Medulla oblongata (tissue), 1 donor: Measurements from ENCODE around the gene SPAG16.
"Not testable (repeated sequence)": the region's sequence is repeated elsewhere in the genome, so short reads cannot be mapped to it uniquely, and the experiment has no call there.

ENCODE experiments used
- DNase-seq: peaks from one replicate; pipeline ENCODE4 v3.0.0-alpha.2; 2015; ENCODE audit errors: extremely low spot score

Gene SPAG16

DNA sequence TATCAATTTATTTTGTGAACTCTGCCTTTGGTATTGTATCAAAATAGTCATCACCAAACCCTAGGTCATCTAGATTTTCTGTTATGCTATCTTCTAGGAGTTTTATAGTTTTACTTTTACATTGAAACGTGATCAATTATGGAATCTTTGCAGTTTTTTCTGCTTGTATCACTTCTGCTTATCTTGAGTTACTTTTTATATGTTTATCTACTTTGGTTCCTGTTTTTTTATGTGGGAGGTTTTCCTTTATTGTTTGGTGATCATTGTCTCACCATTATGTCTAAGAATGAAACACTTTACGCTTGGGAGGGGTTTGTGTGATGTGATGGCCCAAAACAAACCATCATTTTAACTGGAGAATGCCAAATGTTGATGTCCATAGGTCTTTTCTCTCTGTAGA, 261.2 kb downstream of the SPAG16 start:
- no peak for DNase-seq

GRCh38 chr2:213545964-213546475, 261.8 kb downstream of the SPAG16 start:
- DNase-seq: no peak

DNA sequence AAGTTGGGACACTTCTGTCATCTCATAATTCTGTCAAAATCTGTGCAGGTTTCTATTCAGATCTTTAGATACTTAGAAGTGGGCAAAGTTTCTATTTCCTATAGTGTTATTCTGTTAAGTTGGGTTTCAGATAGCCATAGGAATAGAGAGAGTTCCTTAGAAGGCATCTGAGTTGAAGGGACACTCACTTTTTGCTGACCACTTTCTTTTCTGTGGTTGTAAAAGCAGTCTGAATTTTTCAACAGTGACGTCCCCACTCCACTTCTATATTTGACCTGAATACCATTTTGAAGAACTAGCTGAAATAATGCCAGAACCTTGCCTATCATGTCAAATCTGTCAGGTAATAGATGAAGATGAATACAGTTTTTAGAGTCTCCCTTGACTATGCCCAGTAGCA, 267.3 kb downstream of the SPAG16 start:
- DNase-seq: no peak

GRCh38 chr2:213559053-213559452, 274.8 kb downstream of the SPAG16 start:
- DNase-seq: no peak

- no peak for DNase-seq
Observed at GRCh38 chr2:213561759-213562158, 277.5 kb downstream of the SPAG16 start.

GRCh38 chr2:213562539-213563180, 278.4 kb downstream of the SPAG16 start:
- no peak for DNase-seq

GRCh38 chr2:213566846-213567245, 282.6 kb downstream of the SPAG16 start:
- no peak for DNase-seq

DNA sequence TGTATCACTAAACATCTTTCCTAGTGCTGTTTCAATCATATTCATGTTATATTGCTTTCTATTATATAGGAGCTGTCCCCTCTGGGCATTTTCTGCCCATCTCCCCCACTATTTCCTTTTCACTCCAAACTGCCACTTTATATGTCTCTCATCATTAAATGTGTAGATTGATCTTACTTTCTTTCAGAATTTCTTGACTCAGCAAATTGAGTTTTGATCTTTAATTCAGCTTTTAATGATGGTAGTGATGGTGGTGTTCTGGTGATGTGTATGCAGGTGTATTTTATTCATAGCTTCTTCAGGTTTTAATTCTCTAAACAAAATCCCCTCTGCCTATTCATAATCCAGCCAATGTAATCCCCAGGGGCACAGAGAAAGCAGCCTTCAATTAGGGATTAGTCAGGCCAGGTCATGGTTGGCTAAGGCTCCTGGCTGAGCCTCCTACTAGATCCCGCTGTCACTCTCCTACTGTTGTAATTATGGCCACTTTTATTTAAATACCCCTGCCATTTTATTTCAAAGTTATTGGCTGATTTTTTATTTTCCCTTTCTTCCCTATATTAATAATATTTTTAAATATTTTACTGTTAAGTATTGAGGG, 325.4 kb downstream of the SPAG16 start:
- DNase-seq: no peak

DNA sequence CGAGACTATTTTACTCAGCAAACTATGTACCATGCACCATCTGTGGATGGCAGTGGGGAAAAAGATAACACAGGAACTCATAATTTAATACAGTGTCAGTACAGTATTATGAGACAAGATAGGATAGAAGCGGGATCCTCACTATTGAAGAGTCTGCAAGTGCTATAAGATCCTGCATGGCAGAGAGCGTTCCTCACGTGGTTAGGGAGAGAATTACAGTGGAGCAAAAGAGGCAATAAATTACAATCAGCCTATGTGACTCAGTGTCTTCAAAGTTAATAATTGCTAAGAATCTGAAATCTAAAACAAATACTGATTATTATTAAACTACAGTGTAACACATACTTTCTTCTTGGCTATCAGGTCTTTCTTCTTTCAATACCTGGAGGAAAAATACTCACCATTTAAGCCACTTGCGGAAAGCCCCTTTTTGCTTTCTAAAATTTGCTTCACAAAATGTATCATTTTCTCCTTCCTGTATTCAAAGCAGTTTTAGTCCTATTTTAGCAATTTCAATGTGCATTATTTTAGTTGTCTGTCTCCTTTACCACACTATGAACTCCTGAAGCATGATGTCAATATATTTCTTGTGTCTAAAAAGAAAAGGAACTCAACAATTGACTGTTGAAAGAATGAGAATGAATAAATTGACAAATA, 342.9 kb downstream of the SPAG16 start:
- no peak for DNase-seq

- no peak for DNase-seq
Observed at GRCh38 chr2:213627835-213628460, 343.7 kb downstream of the SPAG16 start.

GRCh38 chr2:213640738-213641425, 356.6 kb downstream of the SPAG16 start:
- DNase-seq: no peak

GRCh38 chr2:213644926-213645325, 360.7 kb downstream of the SPAG16 start:
- DNase-seq: no peak

- DNase-seq: no peak
Observed at GRCh38 chr2:213649176-213649575, 364.9 kb downstream of the SPAG16 start.

DNA sequence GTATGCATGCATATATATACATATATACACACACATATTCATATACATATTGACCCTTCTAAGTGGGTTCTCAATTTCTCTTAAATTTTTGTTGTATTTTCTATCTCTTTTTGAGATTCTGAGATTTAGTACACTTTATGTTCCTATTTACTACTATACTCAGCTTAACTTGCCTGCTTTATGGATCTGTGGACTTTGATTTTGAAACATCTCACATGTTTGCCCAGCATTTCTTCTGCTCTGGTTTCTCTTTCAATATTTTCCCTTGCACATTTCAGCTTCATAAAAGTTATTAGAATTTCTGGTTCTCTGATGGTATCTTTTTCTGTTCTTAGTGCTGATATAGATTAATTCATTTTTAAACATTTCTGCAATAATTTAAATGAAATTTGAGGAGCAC, 380.6 kb downstream of the SPAG16 start:
- DNase-seq: no peak

DNA sequence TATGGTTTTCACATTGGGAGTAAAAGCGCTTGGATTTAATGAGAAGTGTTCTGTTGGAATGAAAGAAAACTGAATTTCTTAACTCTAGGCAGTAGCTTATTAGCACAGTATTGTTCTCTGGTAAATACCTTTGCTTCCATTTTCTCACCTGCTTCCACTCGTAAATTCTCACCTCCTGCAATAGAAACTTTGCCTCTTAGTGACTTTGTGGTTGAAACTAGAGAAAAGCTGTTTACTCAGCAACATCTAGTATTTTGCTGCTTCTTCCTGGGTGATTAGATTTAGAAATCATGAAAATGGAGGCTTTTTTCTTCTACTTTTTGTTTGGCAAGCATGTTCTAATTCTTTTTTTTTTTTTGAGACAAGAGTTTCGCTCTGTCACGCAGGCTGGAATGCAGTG, 385.4 kb downstream of the SPAG16 start:
- no peak for DNase-seq

GRCh38 chr2:213678437-213679218, 394.4 kb downstream of the SPAG16 start:
- no peak for DNase-seq

DNA sequence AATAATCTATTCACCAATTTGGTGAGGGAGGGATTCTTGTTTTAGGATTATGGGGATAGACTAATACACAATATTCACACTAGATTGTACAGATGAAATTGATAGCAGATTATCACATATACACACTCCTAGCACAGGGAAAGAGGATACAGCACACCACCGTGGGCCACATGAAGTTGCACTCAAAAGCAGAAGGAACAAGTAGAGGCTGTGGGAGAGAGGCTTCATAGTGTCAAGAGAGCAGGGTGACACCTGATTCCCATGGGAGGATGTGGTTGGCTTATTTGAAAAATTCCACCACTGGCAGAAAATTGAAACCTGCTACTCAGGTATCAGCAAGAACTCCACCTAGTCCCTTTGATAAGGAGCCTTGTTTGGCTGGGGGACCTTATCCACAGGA, 395.6 kb downstream of the SPAG16 start:
- DNase-seq: no peak

GRCh38 chr2:213682276-213682675, 398.0 kb downstream of the SPAG16 start:
- no peak for DNase-seq

DNA sequence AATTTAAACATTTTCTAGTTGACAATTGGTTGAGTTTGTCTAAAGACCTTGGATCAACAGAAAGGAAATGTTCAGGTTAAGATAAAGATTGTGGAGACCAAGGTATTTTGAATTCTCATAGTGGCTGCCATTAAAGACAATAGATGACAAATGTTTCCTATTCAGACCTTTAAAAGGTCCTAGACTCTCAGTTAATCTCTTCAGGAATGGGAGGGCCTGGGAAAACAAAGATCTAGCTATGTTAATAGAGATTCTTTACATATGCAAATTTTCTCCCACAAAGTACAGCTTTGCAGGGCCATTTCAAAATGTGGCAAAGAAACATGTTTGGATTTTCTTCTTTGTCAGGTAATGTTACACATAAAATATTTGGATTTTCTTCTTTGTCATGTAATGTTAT, 403.9 kb downstream of the SPAG16 start:
- no peak for DNase-seq

- not testable (repeated sequence) for DNase-seq
Observed at GRCh38 chr2:213688825-213689224, 404.6 kb downstream of the SPAG16 start.

GRCh38 chr2:213689585-213689984, 405.3 kb downstream of the SPAG16 start:
- DNase-seq: no peak
